GM23338 (cell line): ENCODE results near the gene SYNGR3. TPM values are rescaled to one million over a fixed set of nuclear protein-coding genes. Genes with fewer than 3 reads are reported as not detected.

Source experiments
- ATAC-seq: fragments of 200-7000 bp; cut with Tn5 transposase; 3 replicates; pipeline ENCODE4 v1.9.1; 2020
- DNase-seq: peaks from one replicate; pipeline ENCODE4 v3.0.0-alpha.2; 2015; ENCODE audit warnings: low spot score
- H2AFZ ChIP-seq: fragments of 200-600 bp; sonication (generic); 2 replicates; pipeline ENCODE4 v1.8.0; 2016; ENCODE audit warnings: antibody characterized with exemption, mild to moderate bottlenecking, moderate library complexity
- H3F3A ChIP-seq: fragments of 200-600 bp; sonication (generic); replicated peaks from 2 replicates; pipeline ENCODE4 v1.8.0; 2017; ENCODE audit warnings: antibody characterized with exemption, mixed run types, low read depth
- H3K27ac ChIP-seq: fragments of 200-600 bp; sonication (generic); 2 replicates; pipeline ENCODE4 v1.6.1; 2016; ENCODE audit warnings: low read depth
- H3K27me3 ChIP-seq: fragments of 200-600 bp; sonication (generic); 2 replicates; pipeline ENCODE4 v1.8.0; 2016; ENCODE audit warnings: mild to moderate bottlenecking, mixed run types, moderate library complexity; ENCODE audit not compliant: insufficient read depth
- H3K36me3 ChIP-seq: fragments of 200-600 bp; sonication (generic); 2 replicates; pipeline ENCODE4 v1.8.0; 2016; ENCODE audit warnings: mild to moderate bottlenecking; ENCODE audit not compliant: insufficient read depth
- H3K4me1 ChIP-seq: fragments of 200-600 bp; sonication (generic); 2 replicates; pipeline ENCODE4 v1.8.0; 2016; ENCODE audit warnings: mild to moderate bottlenecking, moderate library complexity; ENCODE audit not compliant: insufficient read depth
- H3K4me2 ChIP-seq: fragments of 200-600 bp; sonication (generic); 2 replicates; pipeline ENCODE4 v1.7.1; 2017; ENCODE audit warnings: mixed run types
- H3K4me3 ChIP-seq: fragments of 200-600 bp; sonication (generic); 2 replicates; pipeline ENCODE4 v1.6.1; 2016; ENCODE audit warnings: mixed run types
- H3K79me2 ChIP-seq: fragments of 200-600 bp; sonication (generic); replicated peaks from 2 replicates; pipeline ENCODE4 v1.8.0; 2017; ENCODE audit warnings: mild to moderate bottlenecking; ENCODE audit not compliant: insufficient read depth
- H3K9me2 ChIP-seq: fragments of 200-600 bp; sonication (generic); 2 replicates; pipeline ENCODE4 v1.8.0; 2017; ENCODE audit not compliant: insufficient read depth
- H4K20me1 ChIP-seq: fragments of 200-600 bp; sonication (generic); replicated peaks from 2 replicates; pipeline ENCODE4 v1.8.0; 2017; ENCODE audit warnings: mild to moderate bottlenecking; ENCODE audit not compliant: insufficient read depth
- H3K27ac Mint-ChIP-seq: 2 replicates; pipeline ENCODE4 v1.8.0; 2020; ENCODE audit warnings: inconsistent platforms, mild to moderate bottlenecking, moderate library complexity, mixed read lengths
- H3K27me3 Mint-ChIP-seq: 3 replicates; pipeline ENCODE4 v1.8.0; 2022; ENCODE audit warnings: low read depth, mild to moderate bottlenecking, moderate library complexity, mixed read lengths, inconsistent platforms; ENCODE audit not compliant: insufficient read depth, poor library complexity
- H3K36me3 Mint-ChIP-seq: 3 replicates; pipeline ENCODE4 v1.8.0; 2021; ENCODE audit warnings: low read depth, mild to moderate bottlenecking, inconsistent platforms, moderate library complexity, mixed read lengths
- H3K4me1 Mint-ChIP-seq: 3 replicates; pipeline ENCODE4 v1.8.0; 2020; ENCODE audit warnings: mild to moderate bottlenecking, inconsistent platforms, mixed read lengths
- H3K4me3 Mint-ChIP-seq: 3 replicates; pipeline ENCODE4 v1.8.0; 2021; ENCODE audit warnings: moderate library complexity, mild to moderate bottlenecking, inconsistent platforms, mixed read lengths
- H3K9me3 Mint-ChIP-seq: 3 replicates; pipeline ENCODE4 v1.8.0; 2020; ENCODE audit warnings: moderate library complexity, mild to moderate bottlenecking, inconsistent platforms, mixed read lengths
- CREB1 ChIP-seq: fragments of 250-450 bp; sonication (Bioruptor Pico); IDR thresholded peaks from 2 replicates; pipeline ENCODE4 v1.5.0; 2020; ENCODE audit warnings: low read depth, mild to moderate bottlenecking, moderate library complexity
- CTCF ChIP-seq, 2 experiments: fragments of 200-600 bp in 1 of 2; sonication (generic) in 1 of 2; conservative IDR thresholded peaks; 2 replicates each; pipeline versions ENCODE4 v1.5.1 to v1.6.1; 2016 to 2017; ENCODE audit warnings: antibody characterized with exemption in 2 of 2, low read depth in 2 of 2, mild to moderate bottlenecking in 2 of 2, moderate library complexity in 1 of 2
- ETS1 ChIP-seq: IDR thresholded peaks from 2 replicates; pipeline ENCODE4 v1.6.1; 2016; ENCODE audit warnings: antibody characterized with exemption
- EZH2 ChIP-seq: fragments of 200-600 bp; sonication (generic); IDR thresholded peaks from one replicate; pipeline ENCODE4 v1.8.0; 2017; ENCODE audit warnings: antibody characterized with exemption, mild to moderate bottlenecking, low read depth; ENCODE audit not compliant: unreplicated experiment
- EZH2phosphoT487 ChIP-seq: fragments of 200-600 bp; sonication (generic); IDR thresholded peaks from one replicate; pipeline ENCODE4 v1.8.1; 2018; ENCODE audit warnings: antibody characterized with exemption; ENCODE audit not compliant: unreplicated experiment
- JUNB ChIP-seq: IDR thresholded peaks from one replicate; pipeline ENCODE4 v1.6.1; 2016; ENCODE audit warnings: antibody characterized with exemption; ENCODE audit not compliant: unreplicated experiment
- NANOG ChIP-seq: IDR thresholded peaks from 2 replicates; pipeline ENCODE4 v1.6.1; 2016; ENCODE audit warnings: antibody characterized with exemption, borderline replicate concordance
- POLR2AphosphoS5 ChIP-seq: IDR thresholded peaks from 2 replicates; pipeline ENCODE4 v1.6.1; 2016; ENCODE audit warnings: antibody characterized with exemption, low read depth
- REST ChIP-seq: IDR thresholded peaks from one replicate; pipeline ENCODE4 v1.6.1; 2018; ENCODE audit warnings: antibody characterized with exemption; ENCODE audit not compliant: unreplicated experiment
- STAT1 ChIP-seq: IDR thresholded peaks from one replicate; pipeline ENCODE4 v1.6.1; 2016; ENCODE audit warnings: antibody characterized with exemption; ENCODE audit not compliant: unreplicated experiment
- ZNF114 ChIP-seq: fragments of 250-450 bp; sonication (Bioruptor Pico); IDR thresholded peaks from 2 replicates; pipeline ENCODE4 v1.5.0; 2020; ENCODE audit warnings: mild to moderate bottlenecking, moderate library complexity
- ZNF331 ChIP-seq: fragments of 250-450 bp; sonication (Bioruptor Pico); IDR thresholded peaks from 2 replicates; pipeline ENCODE4 v1.5.0; 2020; ENCODE audit warnings: low read depth, mild to moderate bottlenecking, moderate library complexity
- polyA plus RNA-seq: library from polyadenylated mRNA; unstranded; fragments of >200 nt; fragmentation: Nextera tagmentation; extraction: Ambion mirVana; gene quantifications from 2 replicates; pipeline ENCODE4 v1.2.1, GENCODE V29; 2016
- total RNA-seq: library from RNA; depleted of rRNA; stranded (reverse); fragments of >200 nt; shearing (Covaris generic); gene quantifications from 2 replicates; pipeline ENCODE4 v1.2.3, GENCODE V29; 2014

Gene SYNGR3
- total and polyA plus RNA-seq, 2 experiments from 2014 or later, result 45.4 to 77.7 TPM

- TF ChIP-seq CTCF (conservative IDR thresholded peaks at IDR 0.05; ENCODE audit: low read depth in 2 of 2) (no peak), REST (no peak), ZNF331 (CRISPR knock-in tag) (no peak), JUNB (no peak), NANOG (no peak), EZH2phosphoT487 (no peak), EZH2 (no peak), STAT1 (no peak), ZNF114 (no peak)
These were observed 39.2 kb upstream of the SYNGR3 start (continued) for GRCh38 chr16:1950559-1950958.

- no peak overlapping the region for H2AFZ ChIP-seq
- Mint-ChIP-seq H3K9me3 (no peaks in the 10 kb centered on the region), H3K36me3 (no peaks in the 10 kb centered on the region), H3K27ac (no peak overlapping the region), H3K4me1 (no peaks in the 10 kb centered on the region; the same call in 2 of the 3 replicates), H3K4me3 (no peak overlapping the region), H3K27me3 (peaks cover 6% of the 10 kb centered on the region)
- no peaks in the 10 kb centered on the region for H3K36me3 ChIP-seq
- DNase-seq (no peak), ATAC-seq (no peak)
- H3K79me2 ChIP-seq, result no peaks in the 10 kb centered on the region
- H3F3A ChIP-seq, result peaks cover 7% of the 10 kb centered on the region
- H4K20me1 ChIP-seq, result no peaks in the 10 kb centered on the region
- H3K9me2 ChIP-seq, result no peaks in the 10 kb centered on the region
- H3K27ac ChIP-seq, result no peak overlapping the region
- H3K27me3 ChIP-seq, result no peaks in the 10 kb centered on the region
- no peak overlapping the region for H3K4me2 ChIP-seq
- no peaks in the 10 kb centered on the region; the same call in 1 of the 2 replicates for H3K4me1 ChIP-seq
- H3K4me3 ChIP-seq, result no peak overlapping the region
- TF ChIP-seq CREB1 (CRISPR knock-in tag) (no peak), ZNF114 (no peak), CTCF (conservative IDR thresholded peaks at IDR 0.05; ENCODE audit: low read depth in 2 of 2) (no peak), ZNF331 (CRISPR knock-in tag) (no peak), REST (no peak), JUNB (no peak), POLR2AphosphoS5 (no peak), EZH2 (no peak), EZH2phosphoT487 (no peak), STAT1 (no peak), ETS1 (no peak)
These were observed 36.0 kb upstream of the SYNGR3 start for GRCh38 chr16:1953734-1954133.
